Fibroblast of lung (primary cell): Measurements from ENCODE around the gene OR1I1. TPM values are rescaled to one million over a fixed set of nuclear protein-coding genes. Genes with fewer than 3 reads are reported as not detected.

Source experiments
- DNase-seq, 2 donors: peaks; one replicate each; pipeline versions ENCODE4 v3.0.0 to v3.0.0-alpha.2; 2010; ENCODE audit warnings: low read depth in 2 of 2
- H2AFZ ChIP-seq: 2 replicates; pipeline ENCODE4 v1.5.1; 2012; ENCODE audit warnings: low read length, control low read depth, inconsistent platforms
- H3K27ac ChIP-seq: 2 replicates; pipeline ENCODE4 v1.5.1; 2011; ENCODE audit warnings: low read length, control low read depth; ENCODE audit not compliant: insufficient read depth
- H3K27me3 ChIP-seq: 2 replicates; pipeline ENCODE4 v1.5.1; 2011; ENCODE audit warnings: mild to moderate bottlenecking, low read length; ENCODE audit not compliant: control insufficient read depth, insufficient read depth
- H3K36me3 ChIP-seq: 2 replicates; pipeline ENCODE4 v1.5.1; 2011; ENCODE audit warnings: low read length; ENCODE audit not compliant: control insufficient read depth, insufficient read depth
- H3K4me1 ChIP-seq: 2 replicates; pipeline ENCODE4 v1.5.1; 2011; ENCODE audit warnings: low read length; ENCODE audit not compliant: control insufficient read depth, insufficient read depth; ENCODE audit errors: extremely low read depth
- H3K4me2 ChIP-seq: 2 replicates; pipeline ENCODE4 v1.5.1; 2011; ENCODE audit warnings: low read length, control low read depth; ENCODE audit not compliant: insufficient read depth; ENCODE audit errors: extremely low read depth
- H3K4me3 ChIP-seq, 4 experiments: fragments of 200-600 bp in 1 of 4; sonication (generic) in 1 of 4; replicated peaks in 1 of 4; 2 replicates each; pipeline ENCODE4 v1.5.1; 2011 to 2016; ENCODE audit warnings: low read length in 4 of 4, low read depth in 3 of 4, mild to moderate bottlenecking in 3 of 4, control low read depth in 2 of 4, inconsistent platforms in 1 of 4, mixed read lengths in 1 of 4; ENCODE audit not compliant: insufficient read depth in 1 of 4; ENCODE audit errors: control extremely low read depth in 1 of 4
- H3K79me2 ChIP-seq: 2 replicates; pipeline ENCODE4 v1.5.1; 2012; ENCODE audit warnings: mild to moderate bottlenecking, low read length, inconsistent platforms; ENCODE audit not compliant: control insufficient read depth, insufficient read depth
- H3K9ac ChIP-seq: 2 replicates; pipeline ENCODE4 v1.5.1; 2011; ENCODE audit warnings: mild to moderate bottlenecking, low read length, control low read depth; ENCODE audit not compliant: insufficient read depth
- H3K9me3 ChIP-seq: 2 replicates; pipeline ENCODE4 v1.5.1; 2012; ENCODE audit warnings: low read depth, low read length; ENCODE audit not compliant: control insufficient read depth, insufficient read depth
- H4K20me1 ChIP-seq: 2 replicates; pipeline ENCODE4 v1.5.1; 2011; ENCODE audit warnings: low read length; ENCODE audit not compliant: control insufficient read depth, insufficient read depth; ENCODE audit errors: extremely low read depth
- CTCF ChIP-seq, 2 donors: IDR thresholded peaks in 1 of 2; conservative IDR thresholded peaks in 1 of 2; 1 replicate in 1 of 2; 2 replicates in 1 of 2; pipeline ENCODE4 v1.5.1; 2011 to 2012; ENCODE audit warnings: low read length in 2 of 2, control low read depth in 1 of 2, inconsistent platforms in 1 of 2, low read depth in 1 of 2, mild to moderate bottlenecking in 1 of 2
- EZH2 ChIP-seq: IDR thresholded peaks from 2 replicates; pipeline ENCODE4 v1.5.1; 2012; ENCODE audit warnings: low read length, control low read depth, mild to moderate bottlenecking; ENCODE audit errors: missing control alignments
- polyA plus RNA-seq, 2 donors: library from polyadenylated mRNA; depleted of rRNA in 1 of 2; stranded (reverse) in 1 of 2; unstranded in 1 of 2; fragments of >200 nt; gene quantifications; 2 replicates each; pipeline ENCODE4 v1.2.1, GENCODE V29; 2011 to 2012; ENCODE audit warnings: missing spikeins in 1 of 2
- total RNA-seq: library from RNA; depleted of rRNA; stranded (reverse); fragments of >200 nt; gene quantifications from 2 replicates; pipeline ENCODE4 v1.2.1, GENCODE V29; 2014

Gene OR1I1
- total and polyA plus RNA-seq, 2 donors (not counting 1 experiment from before 2014, with no cell fraction given), result not detected

DNA sequence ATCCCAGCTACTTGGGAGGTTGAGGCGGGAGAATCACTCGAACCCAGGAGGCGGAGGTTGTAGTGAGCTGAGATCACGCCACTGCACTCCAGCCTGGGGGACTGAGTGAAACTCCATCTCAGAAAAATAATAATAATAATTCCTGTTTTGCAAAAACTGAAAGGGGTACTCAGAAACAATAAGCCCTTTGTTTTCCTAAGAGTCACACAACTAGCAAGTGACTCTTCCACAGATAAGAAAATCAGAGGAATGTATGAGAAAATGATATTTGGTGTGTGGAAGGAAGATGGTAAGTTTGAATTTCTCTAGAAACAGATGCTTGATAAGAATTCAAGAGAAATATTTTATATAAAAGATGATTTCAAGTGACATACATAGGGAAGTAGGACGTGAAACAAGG is 60.3 kb downstream of the OR1I1 start:
- H3K9me3 ChIP-seq, result no peaks in the 10 kb centered on the region
- no peak overlapping the region for H3K4me3 ChIP-seq
- no peak for DNase-seq
- no peaks in the 10 kb centered on the region for H3K79me2 ChIP-seq
- H3K9ac ChIP-seq, result no peak overlapping the region
- no peak overlapping the region for H3K4me2 ChIP-seq
- no peaks in the 10 kb centered on the region for H4K20me1 ChIP-seq
- peaks cover 5% of the 10 kb centered on the region for H3K4me1 ChIP-seq
- no peaks in the 10 kb centered on the region for H3K27me3 ChIP-seq
- H3K36me3 ChIP-seq, result no peaks in the 10 kb centered on the region
- no peak overlapping the region for H2AFZ ChIP-seq
- TF ChIP-seq EZH2 (no peak), CTCF (conservative IDR thresholded peaks at IDR 0.05 in 1 of 2, IDR thresholded peaks at IDR 0.05 in 1 of 2; ENCODE audit: low read depth in 1 of 2, low read length in 2 of 2) (no peak)
- no peak overlapping the region for H3K27ac ChIP-seq

Other genes with a start within 250 kb of the OR1I1 start
- gene OR7A5, start 247.0 kb upstream of the OR1I1 start, total RNA-seq, result not detected in 2 replicates
- not detected in 2 replicates for gene OR7A5, start 247.0 kb upstream of the OR1I1 start, polyA plus RNA-seq
- gene OR7C1, start 247.0 kb upstream of the OR1I1 start, total RNA-seq, result not detected in 2 replicates
- gene OR7C1, start 247.0 kb upstream of the OR1I1 start, polyA plus RNA-seq, result not detected in 2 replicates
- gene OR7A10, start 233.3 kb upstream of the OR1I1 start, total RNA-seq, result not detected in 2 replicates
- gene OR7A10, start 233.3 kb upstream of the OR1I1 start, polyA plus RNA-seq, result not detected in 2 replicates
- not detected in 2 replicates for gene OR7A17, start 196.1 kb upstream of the OR1I1 start, total RNA-seq
- gene OR7A17, start 196.1 kb upstream of the OR1I1 start, polyA plus RNA-seq, result not detected in 2 replicates
- not detected in 2 replicates for gene OR7C2, start 140.7 kb upstream of the OR1I1 start, total RNA-seq
- gene OR7C2, start 140.7 kb upstream of the OR1I1 start, polyA plus RNA-seq, result not detected in 2 replicates
- gene SLC1A6, start 102.3 kb upstream of the OR1I1 start, total RNA-seq, result not detected in 2 replicates
- not detected in 2 replicates for gene SLC1A6, start 102.3 kb upstream of the OR1I1 start, polyA plus RNA-seq
- not detected in 2 replicates for gene CASP14, start 32.7 kb upstream of the OR1I1 start, total RNA-seq
- gene CASP14, start 32.7 kb upstream of the OR1I1 start, polyA plus RNA-seq, result not detected in 2 replicates
- gene SYDE1, start 25.2 kb downstream of the OR1I1 start, total RNA-seq, result 17.5 and 21.0 TPM in 2 replicates
- gene SYDE1, start 25.2 kb downstream of the OR1I1 start, polyA plus RNA-seq, result 27.9 and 28.6 TPM in 2 replicates
- gene NOTCH3, start 118.8 kb downstream of the OR1I1 start, total RNA-seq, result 18.2 and 26.4 TPM in 2 replicates
- 3.9 and 42.6 TPM in 2 replicates for gene NOTCH3, start 118.8 kb downstream of the OR1I1 start, polyA plus RNA-seq
- gene EPHX3, start 150.2 kb downstream of the OR1I1 start, total RNA-seq, result under 0.01 TPM in 2 replicates
- gene EPHX3, start 150.2 kb downstream of the OR1I1 start, polyA plus RNA-seq, result 0.05 and 0.07 TPM in 2 replicates